H9 (cell line): ENCODE results near the gene MAP2. TPM values are rescaled to one million over a fixed set of nuclear protein-coding genes. Genes with fewer than 3 reads are reported as not detected.

ENCODE experiments used
- DNase-seq: peaks from one replicate; pipeline ENCODE4 v3.0.0-alpha.2; 2017
- H2AFZ ChIP-seq: one replicate; pipeline ENCODE4 v1.6.1; 2013; ENCODE audit warnings: mild to moderate bottlenecking, low read length, control low read depth, moderate library complexity
- H2AK5ac ChIP-seq: 2 replicates; pipeline ENCODE4 v1.6.1; 2013; ENCODE audit warnings: low read length, control low read depth, mixed read lengths; ENCODE audit not compliant: insufficient read length
- H2BK120ac ChIP-seq: one replicate; pipeline ENCODE4 v1.6.1; 2013; ENCODE audit warnings: low read depth, mild to moderate bottlenecking, low read length, control low read depth, inconsistent platforms; ENCODE audit not compliant: poor library complexity, severe bottlenecking
- H2BK12ac ChIP-seq: 2 replicates; pipeline ENCODE4 v1.6.1; 2013; ENCODE audit warnings: low read length, control low read depth, mixed read lengths, low read depth; ENCODE audit not compliant: insufficient read length
- H2BK15ac ChIP-seq: 2 replicates; pipeline ENCODE4 v1.6.1; 2013; ENCODE audit warnings: low read depth, low read length, control low read depth
- H2BK20ac ChIP-seq: one replicate; pipeline ENCODE4 v1.6.1; 2013; ENCODE audit warnings: low read depth, mild to moderate bottlenecking, low read length, control low read depth, inconsistent platforms; ENCODE audit not compliant: poor library complexity, severe bottlenecking
- H2BK5ac ChIP-seq: 2 replicates; pipeline ENCODE4 v1.6.1; 2013; ENCODE audit warnings: low read length, control low read depth, mixed read lengths; ENCODE audit not compliant: insufficient read length
- H3K14ac ChIP-seq: 2 replicates; pipeline ENCODE4 v1.6.1; 2013; ENCODE audit warnings: low read length, control low read depth; ENCODE audit not compliant: insufficient read depth
- H3K18ac ChIP-seq: 2 replicates; pipeline ENCODE4 v1.6.1; 2013; ENCODE audit warnings: low read depth, mild to moderate bottlenecking, mixed read lengths, low read length, control low read depth; ENCODE audit not compliant: insufficient read length
- H3K23ac ChIP-seq: 2 replicates; pipeline ENCODE4 v1.6.1; 2013; ENCODE audit warnings: low read length, control low read depth, mixed read lengths, low read depth; ENCODE audit not compliant: insufficient read length
- H3K23me2 ChIP-seq: 2 replicates; pipeline ENCODE4 v1.6.1; 2013; ENCODE audit warnings: low read depth, mild to moderate bottlenecking, mixed read lengths, low read length, control low read depth; ENCODE audit not compliant: insufficient read length, poor library complexity, severe bottlenecking
- H3K27ac ChIP-seq: 2 replicates; pipeline ENCODE4 v1.5.1; 2013; ENCODE audit warnings: low read length, control low read depth, mixed read lengths, low read depth; ENCODE audit not compliant: insufficient read length
- H3K27me3 ChIP-seq: 2 replicates; pipeline ENCODE4 v1.6.1; 2013; ENCODE audit warnings: low read length, control low read depth, inconsistent platforms; ENCODE audit not compliant: insufficient read depth
- H3K4ac ChIP-seq: 2 replicates; pipeline ENCODE4 v1.6.1; 2013; ENCODE audit warnings: low read depth, mild to moderate bottlenecking, control low read depth, inconsistent platforms, low read length, moderate library complexity
- H3K4me1 ChIP-seq: 2 replicates; pipeline ENCODE4 v1.6.1; 2013; ENCODE audit warnings: low read length, control low read depth, inconsistent platforms; ENCODE audit not compliant: insufficient read depth
- H3K4me2 ChIP-seq: 2 replicates; pipeline ENCODE4 v1.6.1; 2013; ENCODE audit warnings: low read length, control low read depth, mixed read lengths; ENCODE audit not compliant: insufficient read length, insufficient read depth
- H3K56ac ChIP-seq: 2 replicates; pipeline ENCODE4 v1.6.1; 2013; ENCODE audit warnings: low read depth, mild to moderate bottlenecking, mixed read lengths, low read length, control low read depth; ENCODE audit not compliant: insufficient read length
- H3K79me1 ChIP-seq: 2 replicates; pipeline ENCODE4 v1.6.1; 2013; ENCODE audit warnings: low read depth, mild to moderate bottlenecking, moderate library complexity, low read length, control low read depth, inconsistent platforms; ENCODE audit not compliant: insufficient read depth, poor library complexity, severe bottlenecking
- H3K79me2 ChIP-seq: 2 replicates; pipeline ENCODE4 v1.6.1; 2013; ENCODE audit warnings: low read length, control low read depth, inconsistent platforms; ENCODE audit not compliant: insufficient read depth
- H3K9ac ChIP-seq: 2 replicates; pipeline ENCODE4 v1.6.1; 2013; ENCODE audit warnings: low read length, control low read depth, mixed read lengths; ENCODE audit not compliant: insufficient read length; ENCODE audit errors: extremely low read depth
- H3K9me3 ChIP-seq: one replicate; pipeline ENCODE4 v1.6.1; 2013; ENCODE audit warnings: low read depth, low read length, inconsistent platforms; ENCODE audit not compliant: control insufficient read depth
- H3T11ph ChIP-seq: one replicate; pipeline ENCODE4 v1.6.1; 2013; ENCODE audit warnings: mild to moderate bottlenecking, low read length, control low read depth, inconsistent platforms
- H4K20me1 ChIP-seq: one replicate; pipeline ENCODE4 v1.6.1; 2013; ENCODE audit not compliant: control insufficient read depth, insufficient read length, insufficient read depth
- H4K5ac ChIP-seq: 2 replicates; pipeline ENCODE4 v1.6.1; 2013; ENCODE audit warnings: low read depth, mild to moderate bottlenecking, mixed read lengths, low read length, control low read depth; ENCODE audit not compliant: insufficient read length
- H4K8ac ChIP-seq: replicated peaks from 2 replicates; pipeline ENCODE4 v1.6.1; 2013; ENCODE audit warnings: low read length, control low read depth, mixed read lengths, low read depth; ENCODE audit not compliant: insufficient read length
- H4K91ac ChIP-seq: 2 replicates; pipeline ENCODE4 v1.6.1; 2013; ENCODE audit warnings: low read depth, mild to moderate bottlenecking, moderate library complexity, mixed read lengths, low read length, control low read depth; ENCODE audit not compliant: insufficient read length
- H3K27ac Mint-ChIP-seq, 3 experiments: 2 replicates in 2 of 3; 3 replicates in 1 of 3; pipeline ENCODE4 v1.8.0; 2020 to 2021; ENCODE audit warnings: mixed read lengths in 3 of 3, mild to moderate bottlenecking in 1 of 3, moderate library complexity in 1 of 3
- H3K27me3 Mint-ChIP-seq: 2 replicates; pipeline ENCODE4 v1.8.0; 2021; ENCODE audit warnings: low read depth, mild to moderate bottlenecking, moderate library complexity, mixed read lengths
- H3K36me3 Mint-ChIP-seq, 3 experiments: 2 replicates in 2 of 3; 3 replicates in 1 of 3; pipeline ENCODE4 v1.8.0; 2020 to 2021; ENCODE audit warnings: low read depth in 3 of 3, mixed read lengths in 3 of 3; ENCODE audit not compliant: insufficient read depth in 1 of 3
- H3K4me1 Mint-ChIP-seq, 2 experiments: 2 replicates each; pipeline ENCODE4 v1.8.0; 2020; ENCODE audit warnings: mixed read lengths in 2 of 2
- H3K4me3 Mint-ChIP-seq, 2 experiments: 2 replicates in 1 of 2; 3 replicates in 1 of 2; pipeline ENCODE4 v1.8.0; 2020 to 2021; ENCODE audit warnings: mild to moderate bottlenecking in 2 of 2, mixed read lengths in 2 of 2, moderate library complexity in 1 of 2
- H3K9me3 Mint-ChIP-seq, 2 experiments: 2 replicates in 1 of 2; 3 replicates in 1 of 2; pipeline ENCODE4 v1.8.0; 2020; ENCODE audit warnings: mild to moderate bottlenecking in 2 of 2, mixed read lengths in 2 of 2, moderate library complexity in 1 of 2
- WGBS: extraction: QIAGEN DNeasy Blood & Tissue Kit; methylation state at CpG from one replicate; pipeline ENCODE4 v1.1.7; 2013; ENCODE audit warnings: missing lambda C conversion rate, low lambda C conversion rate, mixed read lengths; ENCODE audit not compliant: insufficient read length; ENCODE audit errors: extremely low coverage; 5-methylcytosine and 5-hydroxymethylcytosine counted together
- total RNA-seq: library from RNA; stranded (reverse); gene quantifications from 2 replicates; pipeline ENCODE4 v1.2.1, GENCODE V29; 2021
- TF ChIP-seq, protein P1 (sequence below): fragments of 200-600 bp; sonication (generic); conservative IDR thresholded peaks from 3 replicates; pipeline ENCODE4 v1.8.0; 2021; ENCODE audit warnings: antibody characterized with exemption, mild to moderate bottlenecking

Gene MAP2
- total RNA-seq, 1 experiment from 2014 or later: 0.87 TPM

DNA sequence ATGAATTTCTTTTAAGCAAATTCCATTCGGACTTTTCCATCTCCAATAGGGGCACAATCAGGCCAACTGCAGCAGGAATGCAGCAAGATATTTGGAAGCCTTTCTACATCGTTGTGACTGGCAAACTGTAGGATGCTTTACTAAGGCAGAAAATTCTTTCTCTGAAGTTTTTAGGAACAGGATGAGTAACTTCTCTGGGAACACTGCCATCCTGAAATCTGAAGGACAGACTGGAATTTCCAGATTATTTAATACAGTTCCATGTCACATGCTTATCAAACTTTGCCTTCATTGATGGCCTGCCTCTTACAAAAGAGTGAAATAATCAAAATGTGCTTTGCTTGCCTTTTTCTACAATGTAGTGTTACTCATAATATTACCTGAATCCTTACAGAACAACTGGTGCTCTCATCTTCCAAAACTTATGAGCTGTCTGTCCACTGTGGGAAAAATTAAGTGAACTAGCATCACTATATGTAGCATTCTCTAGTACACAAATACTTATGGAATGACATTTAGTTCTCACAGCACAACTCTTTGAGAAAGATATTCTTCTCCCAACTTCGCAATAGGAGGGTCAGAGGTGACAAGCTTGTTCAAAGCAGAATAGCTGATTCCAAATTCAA is 32.0 kb upstream of the MAP2 start:
- H3K56ac ChIP-seq: no peak overlapping the region
- no peaks in the 10 kb centered on the region for H4K20me1 ChIP-seq
- no peaks in the 10 kb centered on the region; a peak in 1 of 7 replicates for H3K36me3 Mint-ChIP-seq
- no peak for DNase-seq
- H3K4me1 ChIP-seq: no peaks in the 10 kb centered on the region; the same call in 1 of the 2 replicates
- no peak overlapping the region for H2BK12ac ChIP-seq
- H3K79me1 ChIP-seq: no peaks in the 10 kb centered on the region
- WGBS: no CpG with 5 or more reads among the region's 3 CpGs
- H4K91ac ChIP-seq: no peak overlapping the region
- no peak overlapping the region for H2BK5ac ChIP-seq
- H3K27ac Mint-ChIP-seq: no peak overlapping the region
- no peaks in the 10 kb centered on the region for H3K9me3 ChIP-seq
- no peak overlapping the region for H3K23ac ChIP-seq
- H2BK15ac ChIP-seq: no peak overlapping the region
- no peak overlapping the region for H3K4me3 Mint-ChIP-seq
- H3K27ac ChIP-seq: no peak overlapping the region
- no peak overlapping the region for H3K4ac ChIP-seq
- peaks cover 6 to 7% of the 10 kb centered on the region in 2 experiments for H3K4me1 Mint-ChIP-seq
- no peak overlapping the region for H3K14ac ChIP-seq
- no peak overlapping the region for H3T11ph ChIP-seq
- H3K23me2 ChIP-seq: no peaks in the 10 kb centered on the region
- no peaks in the 10 kb centered on the region for H3K79me2 ChIP-seq
- H2BK120ac ChIP-seq: no peak overlapping the region
- H4K8ac ChIP-seq: no peak overlapping the region
- no peak overlapping the region for H3K18ac ChIP-seq
- no peak overlapping the region for H3K4me2 ChIP-seq
- H3K27me3 ChIP-seq: no peaks in the 10 kb centered on the region
- no peak overlapping the region for H2AFZ ChIP-seq
- no peak overlapping the region for H2AK5ac ChIP-seq
- H2BK20ac ChIP-seq: no peak overlapping the region
- H3K27me3 Mint-ChIP-seq: peaks cover 6% of the 10 kb centered on the region
- no peak overlapping the region for H3K9ac ChIP-seq
- H3K9me3 Mint-ChIP-seq: peaks cover 0 to 3% of the 10 kb centered on the region in 2 experiments; a peak in 1 of 5 replicates
- H4K5ac ChIP-seq: no peak overlapping the region
- TF ChIP-seq, protein P1, sequence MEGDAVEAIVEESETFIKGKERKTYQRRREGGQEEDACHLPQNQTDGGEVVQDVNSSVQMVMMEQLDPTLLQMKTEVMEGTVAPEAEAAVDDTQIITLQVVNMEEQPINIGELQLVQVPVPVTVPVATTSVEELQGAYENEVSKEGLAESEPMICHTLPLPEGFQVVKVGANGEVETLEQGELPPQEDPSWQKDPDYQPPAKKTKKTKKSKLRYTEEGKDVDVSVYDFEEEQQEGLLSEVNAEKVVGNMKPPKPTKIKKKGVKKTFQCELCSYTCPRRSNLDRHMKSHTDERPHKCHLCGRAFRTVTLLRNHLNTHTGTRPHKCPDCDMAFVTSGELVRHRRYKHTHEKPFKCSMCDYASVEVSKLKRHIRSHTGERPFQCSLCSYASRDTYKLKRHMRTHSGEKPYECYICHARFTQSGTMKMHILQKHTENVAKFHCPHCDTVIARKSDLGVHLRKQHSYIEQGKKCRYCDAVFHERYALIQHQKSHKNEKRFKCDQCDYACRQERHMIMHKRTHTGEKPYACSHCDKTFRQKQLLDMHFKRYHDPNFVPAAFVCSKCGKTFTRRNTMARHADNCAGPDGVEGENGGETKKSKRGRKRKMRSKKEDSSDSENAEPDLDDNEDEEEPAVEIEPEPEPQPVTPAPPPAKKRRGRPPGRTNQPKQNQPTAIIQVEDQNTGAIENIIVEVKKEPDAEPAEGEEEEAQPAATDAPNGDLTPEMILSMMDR: no peak
